SW480 (cell line): ENCODE data around the gene DIS3L2.

Experiments
- DNase-seq: peaks from one replicate; pipeline ENCODE4 v3.0.0-alpha.2; 2016; ENCODE audit warnings: low spot score

Gene DIS3L2

GRCh38 chr2:232183279-232183678, 221.8 kb downstream of the DIS3L2 start:
- no peak for DNase-seq

DNA sequence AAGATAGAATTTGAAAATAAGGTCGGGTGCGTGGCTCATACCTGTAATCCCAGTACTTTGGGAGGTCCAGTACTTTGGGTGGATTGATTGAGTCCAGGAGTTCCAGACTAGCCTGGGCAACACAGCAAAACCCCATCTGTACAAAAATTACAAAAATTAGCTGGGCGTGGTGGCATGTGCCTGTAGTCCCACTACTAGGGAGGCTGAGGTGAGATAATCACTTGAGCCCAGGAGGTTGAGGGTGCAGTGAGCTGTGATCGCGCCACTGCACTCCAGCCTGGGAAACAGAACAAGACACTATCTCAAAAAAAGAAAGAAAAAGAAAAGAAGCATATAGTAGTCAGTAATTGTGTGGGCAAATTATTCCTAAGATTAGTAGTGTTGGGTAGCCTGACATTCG, 222.8 kb downstream of the DIS3L2 start:
- DNase-seq = no peak

DNA sequence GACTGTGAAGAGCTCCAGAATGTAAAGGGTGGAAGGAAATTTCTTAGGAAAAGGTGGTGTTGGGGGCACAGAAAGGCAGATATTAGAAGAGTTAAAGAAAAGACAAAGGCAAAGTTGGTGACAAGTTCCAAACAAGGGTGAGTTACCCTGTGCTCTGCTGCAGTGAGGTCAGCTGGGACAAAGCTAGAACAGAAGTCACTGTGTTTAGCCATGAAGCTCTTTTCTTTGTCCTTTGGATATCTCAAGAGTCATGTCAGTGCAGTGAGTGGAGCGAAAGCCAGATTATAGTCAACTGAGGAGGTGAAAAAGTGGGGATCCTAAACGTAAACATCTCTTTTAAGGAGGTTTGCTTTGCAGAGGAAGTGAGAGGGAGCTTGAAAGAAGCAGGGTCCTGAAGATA, 229.3 kb downstream of the DIS3L2 start:
- DNase-seq = no peak

- DNase-seq = no peak
Measured at GRCh38 chr2:232195487-232195886, 234.0 kb downstream of the DIS3L2 start.

- DNase-seq = no peak
Measured at GRCh38 chr2:232196802-232197201, 235.3 kb downstream of the DIS3L2 start.

- no peak for DNase-seq
Measured at GRCh38 chr2:232200195-232200594, 238.7 kb downstream of the DIS3L2 start.

DNA sequence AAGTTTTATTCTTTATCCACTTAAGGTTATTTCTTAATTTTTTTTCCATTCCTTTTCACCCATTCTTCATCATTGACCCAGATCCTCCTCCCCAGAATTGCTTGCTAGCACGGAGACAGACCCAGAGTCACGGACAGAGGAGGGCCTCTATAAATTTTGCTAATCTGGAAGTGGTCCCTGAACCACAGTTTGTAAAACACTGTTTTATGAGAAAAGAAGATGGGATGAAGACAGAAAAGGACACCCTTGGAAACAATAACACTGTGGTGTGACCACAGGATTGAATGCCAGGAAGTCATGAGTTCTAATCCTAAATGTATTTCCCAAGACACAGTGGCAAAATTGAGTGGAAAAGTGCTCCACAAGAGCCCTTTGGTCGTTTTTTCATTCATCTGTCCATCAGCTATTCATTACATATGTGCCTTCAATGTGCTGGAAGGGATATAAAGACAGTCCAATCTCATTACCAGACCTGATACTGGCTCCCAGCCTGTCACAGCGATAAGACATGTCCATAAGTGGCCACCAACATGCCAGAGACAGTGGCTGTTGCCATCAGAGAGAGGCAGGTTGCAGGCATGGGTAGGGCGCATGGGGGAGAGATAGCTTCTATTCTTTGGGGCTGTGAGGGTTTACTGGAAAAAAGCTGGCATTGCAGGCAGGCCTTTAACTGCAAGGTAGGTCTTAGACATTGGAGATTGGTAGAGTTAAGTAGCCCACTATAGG, 241.8 kb downstream of the DIS3L2 start:
- no peak for DNase-seq

DNA sequence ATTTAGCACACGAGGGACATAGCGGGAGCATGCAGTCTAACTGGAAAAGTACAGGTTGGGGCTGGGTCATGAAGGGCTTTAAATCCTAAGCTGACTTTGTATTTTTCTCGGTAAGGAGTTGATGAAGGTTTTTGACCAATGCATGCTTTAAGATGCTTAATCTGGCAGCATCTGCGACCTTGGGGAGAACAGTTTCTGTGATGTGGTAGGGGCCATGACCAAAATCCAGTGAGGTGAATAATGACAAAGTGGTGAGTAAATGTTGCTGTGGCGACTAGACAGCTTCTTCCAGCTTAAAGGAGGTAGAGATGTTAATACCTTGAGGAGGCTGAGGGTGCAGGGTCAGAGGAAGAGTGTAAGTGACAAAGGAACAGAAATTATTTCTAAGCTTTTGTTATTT, 242.4 kb downstream of the DIS3L2 start:
- DNase-seq = no peak

GRCh38 chr2:232204457-232204931, 243.0 kb downstream of the DIS3L2 start:
- DNase-seq = no peak

- no peak for DNase-seq
Measured at GRCh38 chr2:232207174-232207573, 245.7 kb downstream of the DIS3L2 start.

DNA sequence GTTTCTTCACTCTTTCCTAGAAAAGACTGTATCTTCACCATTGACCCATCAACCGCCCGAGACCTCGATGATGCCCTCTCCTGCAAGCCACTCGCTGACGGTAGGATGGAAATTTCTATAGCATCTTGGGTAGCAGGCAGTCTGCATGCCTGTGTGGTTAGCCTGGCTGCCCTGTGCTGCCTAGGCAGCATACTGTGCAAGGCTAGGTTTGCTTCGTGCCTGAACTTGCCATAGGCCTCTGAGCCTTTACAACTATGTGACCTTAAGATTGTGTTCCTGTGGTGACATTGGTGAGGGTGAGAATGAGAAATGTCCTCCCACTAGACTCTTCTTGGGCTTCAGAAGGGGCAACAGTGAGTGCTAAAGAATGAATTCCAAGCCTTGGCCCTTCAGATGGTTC, 248.8 kb downstream of the DIS3L2 start:
- DNase-seq = no peak

DNA sequence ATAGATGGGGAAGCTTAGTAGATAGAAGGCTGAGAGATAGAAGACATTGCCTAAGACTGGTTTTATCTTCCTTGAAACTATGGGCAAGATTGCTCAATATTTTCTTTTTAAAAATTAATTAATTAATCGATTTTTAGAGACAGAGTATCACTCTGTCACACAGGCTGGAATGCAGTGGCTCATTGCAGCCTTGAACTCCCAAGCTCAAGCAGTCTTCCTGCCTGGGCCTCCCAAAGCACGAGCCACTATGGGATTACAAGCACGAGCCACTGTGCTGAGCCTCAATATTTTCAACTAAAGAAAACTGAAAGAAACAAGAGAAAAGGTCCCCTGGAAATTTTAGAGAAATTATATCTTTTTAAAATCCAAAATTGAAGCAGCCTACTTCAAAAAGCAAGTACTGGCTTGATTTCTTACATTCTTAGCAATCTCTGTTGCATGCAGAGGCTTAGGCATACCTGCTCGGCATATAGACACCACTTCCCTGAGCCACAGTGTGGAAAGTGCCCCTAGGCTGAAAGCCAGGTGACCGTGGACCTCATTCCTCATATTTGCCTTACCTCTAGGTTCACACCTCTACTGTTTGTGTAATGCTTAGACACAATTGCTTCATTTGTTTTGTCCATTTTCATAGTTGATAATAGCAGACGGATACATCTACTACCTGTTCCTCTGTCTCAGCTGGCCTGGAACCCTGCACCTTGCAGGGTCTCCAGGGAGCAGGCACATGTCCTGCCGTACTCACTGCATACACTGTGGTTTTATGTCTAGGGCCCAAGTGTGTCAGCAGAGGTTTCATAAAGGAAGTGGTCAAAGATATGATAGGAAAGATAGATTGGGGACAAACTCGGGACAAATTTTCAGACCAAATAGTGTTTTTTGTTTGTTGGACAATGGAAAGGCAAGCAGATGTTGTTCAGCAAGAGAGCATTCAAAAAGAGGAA, 250.5 kb downstream of the DIS3L2 start:
- DNase-seq = no peak

DNA sequence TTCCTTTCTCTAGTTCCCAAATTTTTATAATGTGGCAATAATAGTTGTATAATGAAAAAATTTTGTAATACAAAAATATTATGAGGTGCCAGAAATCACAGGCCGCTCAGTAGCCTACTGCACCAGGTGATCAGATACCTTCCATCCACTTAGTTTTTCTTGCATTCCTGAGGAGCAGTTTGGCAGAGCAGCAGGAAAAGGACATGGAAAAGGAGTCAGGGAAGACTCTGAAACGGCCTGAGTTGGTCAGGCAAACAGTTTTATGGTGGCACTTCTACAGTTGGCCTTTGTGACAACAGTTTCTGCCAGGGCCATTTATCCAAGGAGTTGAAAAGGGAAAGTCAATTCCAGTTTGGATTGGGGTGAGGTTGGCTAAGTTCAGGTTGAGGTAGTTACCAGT, 251.7 kb downstream of the DIS3L2 start:
- no peak for DNase-seq

DNA sequence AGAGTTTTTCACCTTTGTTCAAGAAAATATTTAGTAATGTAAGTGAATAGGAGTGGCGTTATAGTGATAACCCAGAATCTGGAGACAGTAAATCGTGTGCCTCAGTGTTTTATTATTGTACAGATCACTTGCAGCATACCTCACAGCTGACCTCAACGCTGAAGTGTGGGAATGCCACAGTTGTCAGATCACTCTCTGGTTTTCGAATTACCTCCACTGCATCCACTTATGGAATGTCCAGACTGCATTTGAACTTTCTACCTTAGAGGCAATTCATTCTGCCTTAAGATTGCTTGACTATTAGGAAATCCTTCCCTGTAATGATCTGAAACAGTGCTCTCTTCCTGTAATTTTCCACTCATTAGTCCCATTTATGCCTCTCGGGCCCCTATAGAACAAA, 252.5 kb downstream of the DIS3L2 start:
- no peak for DNase-seq

DNA sequence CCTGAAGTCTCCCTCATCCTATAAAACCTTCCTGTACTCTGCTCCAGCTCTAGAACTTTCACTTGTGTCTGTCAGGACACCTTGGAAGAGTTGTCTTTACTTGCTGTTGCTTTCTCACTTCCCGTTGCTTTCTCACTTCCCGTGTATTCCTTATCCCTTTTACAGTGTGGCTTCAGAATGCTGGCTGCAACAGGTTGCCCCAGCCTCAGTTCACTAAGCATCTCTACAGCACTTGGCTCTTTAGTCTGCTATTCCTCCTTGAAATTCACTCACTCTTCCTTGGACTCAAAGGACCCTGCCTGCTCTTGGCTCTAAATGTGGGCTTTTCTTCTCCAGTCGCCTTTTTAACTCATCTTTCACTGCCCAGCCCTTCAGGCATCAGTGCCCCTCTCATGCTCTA, 254.5 kb downstream of the DIS3L2 start:
- DNase-seq = no peak

- no peak for DNase-seq
Measured at GRCh38 chr2:232218778-232219495, 257.4 kb downstream of the DIS3L2 start.

DNA sequence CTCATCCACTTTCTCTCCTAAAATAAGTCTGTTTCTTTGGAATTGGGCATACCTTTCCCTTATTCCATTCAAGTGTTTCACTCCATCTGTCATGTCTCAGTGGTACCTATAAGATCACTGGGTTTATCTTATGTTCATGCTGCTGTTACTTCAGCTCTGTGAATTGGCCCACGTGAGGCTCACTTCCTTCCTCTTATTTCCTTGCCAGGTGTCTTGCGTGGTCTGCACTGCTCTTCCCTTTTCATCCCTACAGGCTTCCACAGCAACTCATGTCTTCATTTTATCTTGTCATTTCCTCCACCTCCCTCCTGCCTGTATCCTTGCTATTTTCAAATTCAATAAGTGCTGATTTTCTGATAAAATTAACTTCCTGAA, 258.0 kb downstream of the DIS3L2 start:
- DNase-seq = no peak

GRCh38 chr2:232219932-232220331, 258.4 kb downstream of the DIS3L2 start:
- no peak for DNase-seq

GRCh38 chr2:232225429-232225828, 263.9 kb downstream of the DIS3L2 start:
- DNase-seq = no peak

- DNase-seq = no peak
Measured at GRCh38 chr2:232225895-232226294, 264.4 kb downstream of the DIS3L2 start.

DNA sequence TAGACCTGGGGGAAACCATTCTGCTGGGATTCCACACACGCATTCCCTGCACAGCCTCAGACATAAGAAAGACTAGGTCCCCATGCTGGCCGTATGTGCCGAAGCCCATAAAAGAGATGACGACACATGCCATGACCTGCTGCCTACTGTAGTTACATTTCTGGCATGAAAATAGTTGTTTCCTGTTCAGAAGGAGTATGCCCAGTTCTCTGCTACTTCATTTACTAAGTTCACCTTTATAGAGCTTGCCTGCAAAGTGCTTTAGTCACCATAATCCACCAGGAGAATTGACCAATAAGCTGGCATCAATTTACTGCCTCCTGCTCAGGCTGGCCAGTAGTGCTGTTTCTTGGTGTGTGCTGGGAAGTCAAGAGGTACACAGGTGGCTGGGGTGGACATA, 266.8 kb downstream of the DIS3L2 start:
- no peak for DNase-seq
